ENCODE data around the gene CHRND. TPM values are rescaled to one million over a fixed set of nuclear protein-coding genes. Genes with fewer than 3 reads are reported as not detected.

The CHRND gene
- total and polyA plus RNA-seq, 2 experiments from 2014 or later: 0.10 to 0.11 TPM

GRCh38 chr2:232545511-232546375 lies 19.8 kb downstream of the CHRND start:
- H3K4me1 Mint-ChIP-seq: peaks cover 10% of the 10 kb centered on the region
- no peak overlapping the region for H2AFZ ChIP-seq
- H3K27me3 Mint-ChIP-seq (ENCODE audit: insufficient read depth, low read depth, poor library complexity): peaks cover 11% of the 10 kb centered on the region
- H3K4me2 ChIP-seq: no peak overlapping the region
- H3K9me3 Mint-ChIP-seq: peaks cover 15% of the 10 kb centered on the region; the same call in 2 of the 3 replicates
- TF ChIP-seq ZNF462 (CRISPR knock-in tag; IDR thresholded peaks at IDR 0.05) (no peak), STAT1 (IDR thresholded peaks at IDR 0.05; ENCODE audit: unreplicated experiment) (no peak)
- TF ChIP-seq, protein P1, sequence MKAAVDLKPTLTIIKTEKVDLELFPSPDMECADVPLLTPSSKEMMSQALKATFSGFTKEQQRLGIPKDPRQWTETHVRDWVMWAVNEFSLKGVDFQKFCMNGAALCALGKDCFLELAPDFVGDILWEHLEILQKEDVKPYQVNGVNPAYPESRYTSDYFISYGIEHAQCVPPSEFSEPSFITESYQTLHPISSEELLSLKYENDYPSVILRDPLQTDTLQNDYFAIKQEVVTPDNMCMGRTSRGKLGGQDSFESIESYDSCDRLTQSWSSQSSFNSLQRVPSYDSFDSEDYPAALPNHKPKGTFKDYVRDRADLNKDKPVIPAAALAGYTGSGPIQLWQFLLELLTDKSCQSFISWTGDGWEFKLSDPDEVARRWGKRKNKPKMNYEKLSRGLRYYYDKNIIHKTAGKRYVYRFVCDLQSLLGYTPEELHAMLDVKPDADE (IDR thresholded peaks at IDR 0.05): no peak
- ATAC-seq: no peak
- peaks cover 8% of the 10 kb centered on the region for H3F3A ChIP-seq (replicated peaks; ENCODE audit: low read depth)
- no peak for DNase-seq (ENCODE audit: low spot score)
- peaks cover 36% of the 10 kb centered on the region for H3K36me3 Mint-ChIP-seq (ENCODE audit: low read depth)
- H3K9me2 ChIP-seq (ENCODE audit: insufficient read depth): no peaks in the 10 kb centered on the region
- H3K27me3 ChIP-seq (ENCODE audit: insufficient read depth): no peaks in the 10 kb centered on the region
- H3K4me1 ChIP-seq (ENCODE audit: insufficient read depth): peaks cover 5% of the 10 kb centered on the region
- no peak overlapping the region for H3K27ac ChIP-seq (ENCODE audit: low read depth)
- H3K4me3 Mint-ChIP-seq: no peak overlapping the region
- H3K27ac Mint-ChIP-seq: no peak overlapping the region
- 0 out of 2 replicates have a peak, but pooled peaks cover 3% of the 10 kb centered on the region for H4K20me1 ChIP-seq (replicated peaks; ENCODE audit: insufficient read depth)
- H3K79me2 ChIP-seq (replicated peaks; ENCODE audit: insufficient read depth): peaks cover 38% of the 10 kb centered on the region
- no peak overlapping the region for H3K4me3 ChIP-seq
- H3K36me3 ChIP-seq (ENCODE audit: insufficient read depth): peaks cover 7% of the 10 kb centered on the region; the same call in 1 of the 2 replicates

All from GM23338 (cell line).